Ovary (tissue), 3 donors: ENCODE results near the gene UBE2V1.

ENCODE experiments used
- EP300 ChIP-seq: sonication (generic); formaldehyde crosslinking; IDR thresholded peaks from one replicate; pipeline ENCODE4 v1.6.1; 2017; ENCODE audit warnings: antibody characterized with exemption
- POLR2A ChIP-seq: fragments of 450-650 bp; IDR thresholded peaks from one replicate; pipeline ENCODE4 v1.6.1; 2017; ENCODE audit warnings: antibody characterized with exemption, mild to moderate bottlenecking, moderate library complexity
- TF ChIP-seq, protein P1 (sequence below), 3 donors: fragments of 450-650 bp in 2 of 3; fragments of 200-600 bp in 1 of 3; IDR thresholded peaks; one replicate each; pipeline versions ENCODE4 v1.5.1 to v1.8.0; 2016 to 2022; ENCODE audit warnings: antibody characterized with exemption in 3 of 3, mild to moderate bottlenecking in 1 of 3
- donor health status: DM: no; HTN: no; CAD: no.

DNA sequence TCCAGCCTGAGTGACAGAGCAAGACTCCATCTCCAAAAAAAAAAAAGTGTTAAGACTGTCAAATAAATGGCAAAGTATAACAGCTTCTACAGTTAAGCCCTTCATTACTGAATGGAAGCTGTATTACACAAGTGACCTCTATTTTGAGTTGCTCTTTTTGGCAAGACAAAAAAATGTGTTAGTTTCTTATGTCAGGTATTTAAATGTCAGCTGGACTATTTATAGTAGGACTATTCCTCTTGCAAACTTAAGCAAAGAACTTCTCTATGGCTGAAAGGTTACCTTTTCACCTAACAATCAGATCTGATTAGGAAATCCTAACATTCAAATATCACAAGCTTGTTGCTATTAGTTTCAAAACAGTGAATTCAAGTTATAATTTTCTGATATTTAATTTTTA lies 12.4 kb downstream of the UBE2V1 start:
- TF ChIP-seq, protein P1, sequence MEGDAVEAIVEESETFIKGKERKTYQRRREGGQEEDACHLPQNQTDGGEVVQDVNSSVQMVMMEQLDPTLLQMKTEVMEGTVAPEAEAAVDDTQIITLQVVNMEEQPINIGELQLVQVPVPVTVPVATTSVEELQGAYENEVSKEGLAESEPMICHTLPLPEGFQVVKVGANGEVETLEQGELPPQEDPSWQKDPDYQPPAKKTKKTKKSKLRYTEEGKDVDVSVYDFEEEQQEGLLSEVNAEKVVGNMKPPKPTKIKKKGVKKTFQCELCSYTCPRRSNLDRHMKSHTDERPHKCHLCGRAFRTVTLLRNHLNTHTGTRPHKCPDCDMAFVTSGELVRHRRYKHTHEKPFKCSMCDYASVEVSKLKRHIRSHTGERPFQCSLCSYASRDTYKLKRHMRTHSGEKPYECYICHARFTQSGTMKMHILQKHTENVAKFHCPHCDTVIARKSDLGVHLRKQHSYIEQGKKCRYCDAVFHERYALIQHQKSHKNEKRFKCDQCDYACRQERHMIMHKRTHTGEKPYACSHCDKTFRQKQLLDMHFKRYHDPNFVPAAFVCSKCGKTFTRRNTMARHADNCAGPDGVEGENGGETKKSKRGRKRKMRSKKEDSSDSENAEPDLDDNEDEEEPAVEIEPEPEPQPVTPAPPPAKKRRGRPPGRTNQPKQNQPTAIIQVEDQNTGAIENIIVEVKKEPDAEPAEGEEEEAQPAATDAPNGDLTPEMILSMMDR (IDR thresholded peaks at IDR 0.05): no peak
- no peak for TF ChIP-seq EP300
- TF ChIP-seq POLR2A: no peak
